HG02571 (cell line): ENCODE data around the gene CLEC3B.
"Not testable (repeated sequence)": the region's sequence is repeated elsewhere in the genome, so short reads cannot be mapped to it uniquely, and the experiment has no call there.

ENCODE experiments used
- ATAC-seq: cut with Tn5 transposase; IDR thresholded peaks from one replicate; pipeline ENCODE4 v1.9.1; 2021; ENCODE audit warnings: mild to moderate bottlenecking, moderate library complexity; ENCODE audit not compliant: unreplicated experiment

Gene CLEC3B, protein sequence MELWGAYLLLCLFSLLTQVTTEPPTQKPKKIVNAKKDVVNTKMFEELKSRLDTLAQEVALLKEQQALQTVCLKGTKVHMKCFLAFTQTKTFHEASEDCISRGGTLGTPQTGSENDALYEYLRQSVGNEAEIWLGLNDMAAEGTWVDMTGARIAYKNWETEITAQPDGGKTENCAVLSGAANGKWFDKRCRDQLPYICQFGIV

DNA sequence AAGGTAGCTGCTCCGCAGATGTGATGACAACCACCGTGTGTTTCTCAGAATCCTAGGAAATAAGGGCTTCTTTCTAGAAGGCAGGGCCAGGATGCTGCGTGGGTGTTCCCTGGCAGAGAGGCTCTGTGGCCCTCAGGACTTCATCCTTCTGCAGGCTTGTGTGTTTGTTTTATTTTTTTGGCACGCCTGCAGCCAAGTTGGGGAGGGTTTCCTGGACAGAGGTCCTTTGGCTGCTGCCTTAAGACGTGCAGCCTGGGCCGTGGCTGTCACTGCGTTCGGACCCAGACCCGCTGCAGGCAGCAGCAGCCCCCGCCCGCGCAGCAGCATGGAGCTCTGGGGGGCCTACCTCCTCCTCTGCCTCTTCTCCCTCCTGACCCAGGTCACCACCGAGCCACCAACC, at the start of gene CLEC3B:
TSS of gene CLEC3B (plus strand) at position 266 of the 400 bp plus-strand sequence. CDS start at position 326, 60 bp downstream.
- ATAC-seq = no peak

DNA sequence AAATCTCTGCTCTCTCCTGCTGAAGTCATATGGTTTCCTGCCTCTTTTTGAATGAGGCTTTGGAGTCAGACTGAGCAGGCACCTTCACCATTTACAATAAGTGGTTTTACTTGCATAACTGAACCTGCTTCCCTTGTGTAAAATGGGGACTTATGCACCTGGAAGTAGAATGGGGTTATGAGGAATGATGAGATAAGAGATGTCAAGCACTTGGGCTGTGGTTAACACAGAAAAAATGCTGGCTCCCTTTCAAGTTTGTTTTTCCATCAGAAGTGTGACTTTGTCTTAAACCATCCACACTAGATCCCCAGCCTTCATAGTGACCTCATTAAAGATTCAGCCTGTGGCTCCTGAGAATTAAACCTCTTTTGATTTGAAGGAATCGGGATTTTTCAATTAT, 44.9 kb upstream of the CLEC3B start:
- ATAC-seq = no peak

DNA sequence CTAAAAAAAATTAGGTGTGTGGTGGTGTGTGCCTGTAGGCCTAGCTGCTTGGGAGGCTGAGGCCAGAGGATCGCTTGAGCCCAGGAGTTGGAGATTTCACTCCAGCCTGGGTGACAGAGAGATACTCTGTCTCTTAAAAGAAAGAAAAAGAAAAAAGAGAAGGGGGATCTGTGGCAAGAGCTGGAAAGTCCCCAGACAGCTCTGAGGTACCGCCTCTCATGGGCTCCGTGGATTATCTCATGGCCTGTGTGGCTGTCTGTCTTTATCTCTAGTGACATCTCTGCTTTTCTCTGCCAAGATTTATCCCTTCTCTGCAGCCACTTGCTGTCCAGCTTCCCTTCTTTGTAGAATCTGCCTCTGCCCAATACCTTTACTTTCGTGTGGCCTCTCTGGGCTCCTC, 44.4 kb upstream of the CLEC3B start:
- no peak for ATAC-seq

DNA sequence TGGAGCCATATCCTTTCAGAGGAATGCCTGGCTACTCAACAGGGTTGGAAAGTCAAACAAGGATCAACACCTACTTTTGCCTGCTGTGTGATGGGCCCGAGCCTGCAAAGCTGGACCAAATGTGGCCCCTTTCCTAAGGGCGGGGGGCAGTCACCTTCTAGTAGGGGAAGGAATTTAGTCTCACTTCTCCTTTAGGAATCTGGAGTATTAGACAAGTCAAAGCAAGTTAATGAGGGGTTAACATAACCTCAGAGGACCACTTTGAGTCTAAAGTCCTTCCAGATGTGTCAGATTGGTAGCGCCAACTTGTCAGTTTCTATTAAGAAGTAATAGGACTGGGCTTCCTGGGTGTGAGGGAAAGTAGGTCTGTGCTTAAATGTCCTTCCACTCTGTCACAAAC, 43.3 kb upstream of the CLEC3B start:
- no peak for ATAC-seq

DNA sequence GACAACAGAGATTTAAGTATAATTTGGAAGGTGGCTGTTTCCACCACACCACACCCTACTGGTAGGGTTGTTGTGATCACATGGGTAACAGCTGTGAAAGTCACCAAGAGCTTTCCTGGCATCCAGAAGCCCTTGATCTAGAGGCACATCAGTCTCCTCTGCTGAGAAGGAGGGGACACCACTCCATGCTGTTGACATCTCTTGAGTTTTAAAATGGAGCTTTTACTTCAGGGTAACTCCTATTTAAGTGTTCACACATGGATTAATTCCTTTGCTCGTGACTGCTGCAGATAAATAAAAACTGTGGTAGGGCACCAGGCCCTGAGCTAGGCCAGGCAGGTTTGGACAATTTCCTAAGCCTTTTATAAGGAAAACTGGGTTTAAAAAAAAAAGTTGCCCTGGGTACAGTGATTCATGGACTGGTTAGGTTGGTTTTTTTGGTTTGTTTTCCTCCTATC, 42.6 kb upstream of the CLEC3B start:
- ATAC-seq = no peak

DNA sequence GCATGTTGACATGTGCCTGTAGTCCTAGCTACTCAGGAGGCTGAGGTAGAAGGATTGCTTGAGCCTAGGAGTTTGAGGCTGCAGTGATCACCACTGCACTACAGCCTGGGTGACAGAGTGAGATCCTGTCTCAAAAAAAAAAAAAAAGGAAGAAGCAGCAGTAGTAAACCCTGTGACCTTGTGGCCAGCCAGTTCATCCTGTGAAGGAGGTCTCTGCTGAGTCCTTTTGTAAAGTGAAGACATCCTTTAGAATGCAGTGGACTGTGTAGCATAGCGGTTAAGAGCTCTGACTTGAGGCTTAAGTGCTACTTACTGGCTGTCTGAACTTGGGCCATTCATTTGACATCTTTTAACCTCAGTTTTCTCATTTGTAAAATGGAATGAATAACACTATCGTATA, 41.8 kb upstream of the CLEC3B start:
- no peak for ATAC-seq

DNA sequence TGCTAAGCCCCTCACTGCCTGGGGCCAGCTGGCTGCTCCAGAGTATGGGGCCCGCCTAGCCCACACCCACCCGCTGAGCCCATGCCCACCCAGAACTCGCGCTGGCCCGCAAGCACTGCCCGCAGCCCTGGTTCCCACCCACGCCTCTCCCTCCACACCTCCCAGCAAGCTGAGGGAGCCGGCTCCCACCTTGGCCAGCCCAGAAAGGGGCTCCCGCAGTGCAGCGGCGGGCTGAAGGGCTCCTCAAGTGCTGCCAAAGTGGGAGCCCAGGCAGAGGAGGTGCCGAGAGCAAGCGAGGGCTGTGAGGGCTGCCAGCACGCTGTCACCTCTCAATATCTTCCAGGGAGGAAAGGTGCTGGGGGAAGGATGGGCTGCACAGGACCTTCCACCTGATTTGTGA, 39.8 kb upstream of the CLEC3B start:
- not testable (repeated sequence) for ATAC-seq

DNA sequence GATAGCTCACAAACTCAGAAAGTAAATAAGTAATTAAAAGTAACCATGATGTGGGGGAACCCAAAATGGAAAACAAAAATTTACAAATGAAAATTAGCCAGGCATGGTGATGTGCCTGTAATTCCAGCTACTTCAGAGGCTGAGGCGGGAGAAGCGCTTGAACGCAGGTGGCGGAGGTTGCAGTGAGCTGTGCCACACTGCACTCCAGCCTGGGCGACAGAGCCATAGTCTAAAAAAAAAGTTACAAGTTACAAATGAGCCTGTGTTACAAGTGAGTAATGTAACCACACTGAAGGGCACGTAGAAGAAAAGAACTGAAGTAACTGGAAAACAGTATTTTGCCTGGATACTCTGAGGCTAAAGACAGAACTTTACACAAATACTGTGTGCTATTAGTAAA, 38.8 kb upstream of the CLEC3B start:
- ATAC-seq = no peak

DNA sequence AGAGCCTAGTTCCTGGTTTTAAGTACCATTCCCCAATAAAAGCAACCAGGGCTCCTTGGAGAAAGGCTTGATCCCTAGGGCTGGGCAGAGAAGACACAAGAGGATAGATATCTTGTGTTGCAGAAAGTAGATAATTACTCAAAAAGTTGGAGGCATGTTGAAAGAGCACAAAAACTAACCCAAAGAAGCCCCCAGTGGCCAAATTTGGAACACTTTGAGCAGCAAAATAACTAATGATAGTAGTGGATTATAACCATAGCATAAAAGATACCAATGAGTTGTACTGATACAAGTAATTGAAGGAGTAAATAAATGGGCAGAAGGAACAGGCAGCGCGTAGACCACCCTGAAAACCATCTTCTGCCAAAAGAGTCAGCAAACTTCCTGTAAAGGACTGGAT, 38.0 kb upstream of the CLEC3B start:
- no peak for ATAC-seq

DNA sequence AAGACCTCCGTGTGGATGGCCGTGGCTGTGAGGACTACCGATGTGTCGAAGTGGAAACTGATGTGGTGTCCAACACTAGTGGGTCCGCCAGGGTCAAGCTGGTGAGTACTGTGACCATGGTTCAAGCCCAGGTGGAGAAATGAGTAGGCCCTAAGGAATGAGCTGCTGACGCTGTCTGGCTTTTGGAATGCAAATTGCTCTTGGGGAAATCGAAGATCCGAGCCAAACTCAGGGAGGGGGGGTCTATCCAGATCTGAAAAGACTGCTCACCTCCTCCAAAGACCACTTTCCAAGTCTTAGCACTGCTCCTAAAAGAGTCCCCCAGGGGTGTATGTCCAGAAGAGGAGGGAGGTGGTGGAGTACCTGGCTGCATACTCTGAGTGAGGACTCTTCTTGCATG, 37.0 kb upstream of the CLEC3B start:
- ATAC-seq = no peak

DNA sequence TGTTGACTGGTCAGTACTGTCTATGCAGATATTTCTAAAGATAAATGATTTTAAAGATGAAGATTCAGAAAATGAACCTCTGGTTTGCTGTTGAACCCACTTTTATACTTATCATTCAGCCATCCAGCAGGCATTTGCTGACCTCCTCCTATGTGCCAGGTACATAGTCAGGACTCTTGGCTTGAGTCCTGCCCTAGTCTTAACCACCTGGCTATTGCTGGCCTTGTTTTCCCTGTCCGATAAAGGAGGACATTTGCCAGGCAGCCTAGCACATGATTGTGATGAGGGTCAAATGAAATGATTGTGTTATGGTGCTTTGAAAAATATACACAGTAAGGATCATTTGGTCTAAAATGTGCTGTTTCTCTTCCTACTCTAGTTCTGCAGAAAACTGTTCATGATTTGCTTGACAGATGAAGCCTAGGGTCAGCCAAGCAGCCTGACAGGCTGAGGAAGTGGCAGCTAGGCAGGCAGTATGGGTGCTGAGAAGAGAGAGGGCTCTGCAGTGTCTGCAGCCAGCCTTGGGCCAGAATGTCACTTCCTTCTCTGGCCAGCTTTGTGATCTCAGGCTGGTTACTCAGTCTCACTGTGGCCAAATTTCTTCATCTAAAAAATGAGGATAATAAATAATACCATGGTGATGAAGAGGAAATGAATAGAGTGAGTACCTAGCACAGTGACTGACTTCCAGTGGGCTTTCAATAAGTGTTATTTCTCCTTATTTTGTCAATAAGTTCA, 36.3 kb upstream of the CLEC3B start:
- ATAC-seq = no peak

DNA sequence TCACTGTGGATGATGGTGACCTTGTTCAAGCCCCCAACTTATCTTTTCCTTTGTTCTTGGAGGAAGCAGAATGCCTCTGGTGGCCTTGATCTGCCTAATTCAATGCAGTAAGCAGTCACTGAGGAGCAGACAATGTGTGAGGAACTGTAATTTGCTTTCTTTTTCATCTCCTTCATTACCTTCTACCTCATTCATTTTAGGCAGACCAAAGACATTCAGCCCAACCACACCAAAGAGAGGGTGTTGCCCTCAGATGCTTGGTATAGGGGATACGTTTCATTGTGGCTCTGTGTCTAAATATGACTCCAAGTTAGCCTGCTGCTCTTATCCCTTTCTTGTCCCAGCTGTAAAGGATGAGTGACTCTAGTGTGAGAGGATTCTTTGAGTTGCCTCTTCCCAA, 34.8 kb upstream of the CLEC3B start:
- no peak for ATAC-seq

DNA sequence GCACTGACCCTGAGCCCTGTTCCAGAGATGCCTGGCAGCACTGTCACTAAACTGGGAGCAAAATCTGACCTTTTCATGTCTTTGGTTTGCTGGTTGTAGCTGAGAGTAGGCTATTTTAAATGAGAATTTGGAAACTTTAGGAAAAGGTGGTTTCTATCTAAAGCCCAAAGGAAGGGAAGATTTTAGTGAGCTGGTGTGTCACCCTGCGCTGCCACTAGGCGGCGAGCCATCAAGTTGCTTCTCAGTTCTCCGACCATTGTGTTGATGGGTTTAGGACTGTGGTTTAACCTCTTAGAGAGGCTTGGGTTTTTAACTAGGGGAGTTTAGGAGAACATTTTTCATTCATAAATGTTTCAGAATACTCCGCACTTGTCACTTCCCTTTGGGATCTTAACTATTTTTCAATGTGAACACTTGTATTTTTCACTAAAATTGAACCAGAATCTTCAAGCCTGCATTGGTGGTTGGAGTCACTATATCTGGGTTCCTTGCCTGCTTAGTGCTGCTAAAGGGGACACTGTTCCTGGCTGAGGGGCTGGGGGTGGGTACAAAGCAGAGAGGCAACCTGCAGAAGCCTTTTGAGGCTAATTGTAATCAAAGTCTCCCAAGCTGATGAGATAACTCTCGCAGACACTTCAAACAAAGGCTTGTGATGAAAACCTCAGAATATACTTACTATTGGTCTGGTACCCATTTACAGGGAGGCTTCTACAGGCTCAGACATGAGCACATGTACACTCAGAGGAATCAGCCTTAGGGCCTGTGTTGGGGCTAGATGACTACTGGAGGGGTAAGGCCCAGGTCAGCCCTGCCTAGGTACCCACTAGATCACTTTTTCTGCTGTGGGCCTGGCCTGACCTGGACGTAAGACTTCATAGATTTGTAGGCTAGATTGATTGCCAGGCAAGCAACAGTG, 33.3 kb upstream of the CLEC3B start:
- ATAC-seq = no peak

DNA sequence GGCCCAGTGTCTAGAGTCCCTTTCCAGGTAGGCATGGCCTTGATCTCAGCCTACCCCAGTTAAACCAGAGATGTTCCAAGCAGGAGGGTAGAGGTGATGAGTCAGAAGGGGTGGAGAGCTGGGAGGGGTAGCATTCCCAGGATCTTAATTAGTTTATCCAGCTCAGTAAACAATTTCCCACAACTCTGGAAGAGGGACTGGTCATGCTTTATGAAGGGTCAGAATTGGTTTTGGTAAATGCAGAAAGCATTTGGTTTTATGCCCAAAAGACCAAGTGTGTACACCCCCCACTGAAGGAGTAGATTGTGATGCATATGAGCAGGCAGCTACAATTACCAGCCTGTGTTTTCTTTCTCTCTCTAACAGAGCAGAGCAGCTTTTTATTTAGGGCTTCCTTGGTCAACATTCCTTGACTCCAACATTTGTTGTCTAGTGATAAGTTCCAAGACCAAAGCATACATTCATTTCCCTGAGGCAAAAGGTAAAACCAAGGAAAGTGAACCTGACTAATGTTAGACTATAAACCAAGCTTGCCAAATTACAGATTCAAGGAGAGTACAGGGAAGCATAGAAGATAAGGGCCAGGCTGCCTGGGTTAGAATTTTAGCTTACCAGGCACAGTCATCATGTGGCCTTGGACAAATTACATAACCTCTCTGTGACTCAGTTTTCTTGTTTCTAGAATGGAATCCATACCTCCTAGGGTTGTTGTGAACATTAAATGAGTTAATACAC, 32.5 kb upstream of the CLEC3B start:
- ATAC-seq = no peak

DNA sequence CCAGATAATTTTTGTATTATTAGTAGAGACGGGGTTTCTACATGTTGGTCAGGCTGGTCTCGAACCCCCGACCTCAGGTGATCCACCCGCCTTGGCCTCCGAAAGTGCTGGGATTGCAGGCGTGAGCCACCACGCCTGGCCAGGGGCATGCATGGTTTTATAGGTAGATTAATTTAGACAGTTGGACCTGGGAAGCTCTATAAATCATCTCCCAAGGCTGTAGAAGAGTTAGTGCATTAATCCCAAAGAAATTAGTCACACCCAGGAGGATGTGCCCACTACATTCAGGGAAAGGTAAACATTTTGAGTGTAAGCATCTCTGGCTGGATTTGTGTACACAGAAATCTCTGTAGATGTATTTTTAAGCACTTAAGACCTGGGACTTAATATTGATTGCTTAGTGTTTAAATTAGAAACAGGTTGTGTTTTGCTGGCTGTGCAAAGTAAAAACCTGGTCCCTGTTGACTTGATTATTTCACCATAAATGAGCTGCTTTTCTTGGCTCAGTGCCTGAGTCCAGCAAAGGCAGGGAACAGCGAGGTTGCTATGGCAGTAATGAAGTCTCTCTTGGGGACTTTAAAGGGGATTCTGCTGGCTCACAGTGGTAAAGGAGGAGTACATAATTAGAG, 30.8 kb upstream of the CLEC3B start:
- ATAC-seq = no peak

DNA sequence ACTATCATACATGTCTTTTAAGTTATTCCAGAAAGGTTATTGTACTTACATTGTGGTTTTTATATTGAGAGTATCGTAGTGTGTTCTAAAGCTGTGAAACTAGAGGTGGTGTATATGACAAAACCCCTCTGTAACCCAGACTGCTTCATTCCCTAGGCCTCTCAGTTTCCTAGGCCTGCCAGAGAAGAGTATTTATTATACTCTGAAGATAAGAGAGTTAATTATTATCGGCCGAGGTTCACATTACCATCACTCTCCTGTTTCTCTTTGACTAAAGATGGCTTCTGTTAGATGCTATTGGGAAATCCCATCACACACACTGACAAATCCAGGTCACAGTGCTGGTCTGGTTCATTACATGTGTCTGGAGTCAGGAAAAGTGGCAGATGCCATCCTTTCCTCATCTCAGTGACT, 29.5 kb upstream of the CLEC3B start:
- no peak for ATAC-seq

DNA sequence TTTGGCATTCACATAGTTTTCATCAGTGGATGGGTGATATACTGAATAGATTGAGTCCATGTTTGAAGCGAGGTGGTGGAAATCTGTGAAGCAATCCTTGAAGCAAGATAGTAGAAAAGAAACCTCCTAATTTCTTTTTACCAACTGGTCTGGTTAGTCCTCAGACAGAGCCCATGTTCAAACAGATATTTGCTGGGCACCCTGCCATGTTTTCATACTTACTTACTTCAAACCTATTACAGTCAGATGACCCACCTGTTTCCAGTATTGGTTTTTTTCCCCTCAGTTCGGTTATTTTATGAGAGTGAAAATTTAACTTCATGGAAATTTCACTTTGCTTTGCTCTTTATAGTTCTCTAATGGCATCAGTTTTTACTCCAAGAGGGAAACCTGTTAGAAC, 26.3 kb upstream of the CLEC3B start:
- no peak for ATAC-seq

DNA sequence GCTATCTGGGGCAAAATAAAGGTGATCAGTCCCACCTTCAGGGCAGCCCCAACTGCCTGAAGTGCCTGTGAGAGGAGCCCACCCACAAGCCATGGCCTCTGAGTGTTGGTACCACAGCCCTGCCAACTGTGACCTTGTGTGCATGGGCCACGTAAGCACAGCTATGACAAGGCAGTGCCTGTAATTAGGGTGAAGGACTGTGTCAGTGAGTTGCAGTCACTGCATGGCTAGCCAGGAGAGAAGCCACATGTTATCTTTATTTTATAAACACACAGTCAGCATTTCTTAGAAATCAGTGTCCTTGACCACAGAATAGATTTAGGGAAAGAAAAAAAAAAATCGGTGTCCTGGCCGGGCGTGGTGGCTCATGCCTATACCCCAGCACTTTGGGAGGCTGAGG, 25.3 kb upstream of the CLEC3B start:
- ATAC-seq = no peak

DNA sequence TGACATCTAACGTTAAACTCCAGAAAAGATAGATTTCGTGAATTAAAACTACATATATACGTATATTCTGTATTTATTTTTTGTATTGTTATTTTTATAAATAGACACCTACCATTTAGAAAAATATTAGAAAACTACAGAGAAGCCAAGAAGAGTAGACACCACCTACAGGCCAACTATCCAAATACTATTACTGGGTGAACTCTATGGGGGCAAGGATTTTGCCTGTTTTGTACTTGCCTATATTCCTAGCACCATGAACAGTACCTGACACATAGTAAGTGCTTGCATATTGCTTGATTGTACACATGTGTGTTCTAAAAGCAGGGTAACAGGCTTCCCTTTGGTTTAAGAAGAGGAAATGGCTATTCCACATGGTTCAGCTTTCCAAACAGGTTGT, 24.4 kb upstream of the CLEC3B start:
- no peak for ATAC-seq

DNA sequence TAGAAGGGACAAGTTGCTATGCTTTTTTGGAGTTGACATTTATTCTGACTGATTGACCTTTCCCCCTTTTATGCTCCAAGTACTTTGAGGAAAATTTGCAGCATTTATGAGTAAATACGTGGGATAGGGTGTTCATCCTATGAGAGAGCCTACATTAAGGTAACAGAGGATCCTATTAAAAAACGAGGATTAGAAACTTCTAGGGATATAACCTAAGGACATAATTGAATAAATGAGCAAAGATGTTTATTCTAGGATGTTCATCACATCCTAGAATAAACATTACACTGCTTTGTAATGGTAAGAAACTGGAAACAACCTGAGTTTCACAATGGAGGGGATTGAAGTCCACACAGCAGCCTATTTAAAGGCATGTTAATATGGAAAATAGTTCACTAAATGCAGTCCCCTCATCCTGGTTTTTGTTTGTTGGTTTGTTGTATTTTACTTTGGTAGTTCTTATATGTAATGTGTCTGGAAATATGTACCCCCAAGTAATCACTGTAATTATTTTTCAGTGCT, 23.9 kb upstream of the CLEC3B start:
- ATAC-seq = no peak
